Hepatic stellate cell (primary cell): ENCODE measurements around the gene GRIN3B.
A peak's percentile ranks its signal among the peaks of the same experiment; 100 is the strongest.

Experiments
- DNase-seq: peaks from one replicate; pipeline ENCODE4 v3.0.0; 2011; ENCODE audit warnings: low spot score

Gene GRIN3B

DNA sequence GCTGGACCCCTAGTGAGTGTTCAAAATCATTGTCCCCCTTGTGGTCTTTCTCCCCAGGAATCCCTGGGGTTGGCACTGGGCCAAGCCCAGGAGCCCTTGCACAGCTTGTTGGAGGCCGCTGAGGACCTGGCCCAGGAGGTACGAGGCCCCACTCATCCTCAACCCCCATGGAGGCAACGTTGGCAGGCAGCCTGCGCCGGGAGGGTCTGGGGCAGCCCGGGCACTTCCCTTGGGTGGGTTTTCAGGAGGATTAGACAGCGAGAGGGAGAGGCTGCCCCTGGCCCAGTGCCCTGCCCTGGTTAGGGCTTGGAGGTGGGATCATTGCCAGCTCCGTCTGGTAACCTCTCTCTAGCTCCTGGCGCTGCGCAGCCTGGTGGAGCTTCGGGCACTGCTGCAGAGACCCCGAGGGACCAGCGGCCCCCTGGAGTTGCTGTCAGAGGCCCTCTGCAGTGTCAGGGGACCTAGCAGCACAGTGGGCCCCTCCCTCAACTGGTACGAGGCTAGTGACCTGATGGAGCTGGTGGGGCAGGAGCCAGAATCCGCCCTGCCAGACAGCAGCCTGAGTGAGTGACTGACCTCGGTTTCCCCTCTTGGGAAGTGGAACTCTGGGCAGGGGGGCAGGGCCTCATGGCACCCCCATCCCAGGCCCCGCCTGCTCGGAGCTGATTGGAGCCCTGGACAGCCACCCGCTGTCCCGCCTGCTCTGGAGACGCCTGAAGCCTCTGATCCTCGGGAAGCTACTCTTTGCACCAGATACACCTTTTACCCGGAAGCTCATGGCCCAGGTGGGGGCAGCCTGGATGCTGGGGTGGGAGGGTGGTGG is 42.7 kb downstream of the GRIN3B start:
- peak; percentile 53 for DNase-seq

DNA sequence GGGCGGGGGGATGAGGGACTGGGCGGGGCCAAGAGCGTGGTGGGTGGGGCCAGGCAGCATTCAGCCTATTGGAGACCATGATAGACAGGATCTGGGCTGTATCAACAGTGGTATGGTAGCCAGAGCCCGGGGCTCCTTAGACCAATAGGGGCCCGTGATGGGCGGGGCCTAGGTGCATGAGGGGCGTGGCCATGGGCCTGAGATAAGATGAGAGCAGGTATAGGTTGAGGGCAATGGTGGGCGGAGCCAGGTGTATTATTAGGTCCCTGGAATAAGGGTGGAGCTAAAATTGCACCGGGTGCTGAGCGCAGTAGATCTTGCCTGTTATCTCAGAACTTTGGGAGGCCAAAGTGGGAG is 45.0 kb downstream of the GRIN3B start:
- DNase-seq, result peak; percentile 62

DNA sequence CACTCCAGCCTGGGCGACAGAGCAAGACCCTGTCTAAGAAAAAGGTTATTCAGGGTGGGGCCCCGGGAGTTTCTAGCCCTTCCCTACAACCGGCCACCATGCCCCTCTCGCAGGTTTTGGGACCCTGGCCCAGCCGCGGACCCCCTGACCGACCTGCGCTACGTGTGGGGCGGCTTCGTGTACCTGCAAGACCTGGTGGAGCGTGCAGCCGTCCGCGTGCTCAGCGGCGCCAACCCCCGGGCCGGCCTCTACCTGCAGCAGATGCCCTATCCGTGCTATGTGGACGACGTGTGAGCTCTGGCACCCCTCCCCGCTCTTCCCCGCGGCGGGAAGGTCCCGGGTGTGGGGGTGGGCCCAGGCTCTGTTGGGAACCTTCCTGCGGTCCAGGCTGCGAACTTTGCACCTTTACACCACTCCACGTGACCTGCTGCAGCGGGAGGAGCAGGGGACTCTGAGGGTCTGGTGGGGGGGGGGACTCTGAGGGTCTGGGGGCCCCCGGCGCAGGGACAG is 46.0 kb downstream of the GRIN3B start:
- no peak for DNase-seq

DNA sequence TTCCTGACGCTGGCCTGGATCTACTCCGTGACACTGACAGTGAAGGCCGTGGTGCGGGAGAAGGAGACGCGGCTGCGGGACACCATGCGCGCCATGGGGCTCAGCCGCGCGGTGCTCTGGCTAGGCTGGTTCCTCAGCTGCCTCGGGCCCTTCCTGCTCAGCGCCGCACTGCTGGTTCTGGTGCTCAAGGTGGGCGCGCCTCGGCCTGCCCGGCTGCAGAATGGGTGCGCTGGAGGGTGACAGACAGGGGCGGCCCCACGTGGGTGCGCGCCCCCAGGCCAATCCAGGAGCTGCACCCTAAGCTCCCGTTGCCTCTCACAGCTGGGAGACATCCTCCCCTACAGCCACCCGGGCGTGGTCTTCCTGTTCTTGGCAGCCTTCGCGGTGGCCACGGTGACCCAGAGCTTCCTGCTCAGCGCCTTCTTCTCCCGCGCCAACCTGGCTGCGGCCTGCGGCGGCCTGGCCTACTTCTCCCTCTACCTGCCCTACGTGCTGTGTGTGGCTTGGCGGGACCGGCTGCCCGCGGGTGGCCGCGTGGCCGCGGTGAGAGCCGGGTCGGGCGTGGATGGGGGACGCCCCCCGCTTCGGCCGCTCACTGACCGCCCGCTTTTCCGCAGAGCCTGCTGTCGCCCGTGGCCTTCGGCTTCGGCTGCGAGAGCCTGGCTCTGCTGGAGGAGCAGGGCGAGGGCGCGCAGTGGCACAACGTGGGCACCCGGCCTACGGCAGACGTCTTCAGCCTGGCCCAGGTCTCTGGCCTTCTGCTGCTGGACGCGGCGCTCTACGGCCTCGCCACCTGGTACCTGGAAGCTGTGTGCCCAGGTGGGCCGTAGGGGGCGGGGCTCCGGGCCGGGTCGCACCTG is 46.8 kb downstream of the GRIN3B start:
- DNase-seq, result no peak

DNA sequence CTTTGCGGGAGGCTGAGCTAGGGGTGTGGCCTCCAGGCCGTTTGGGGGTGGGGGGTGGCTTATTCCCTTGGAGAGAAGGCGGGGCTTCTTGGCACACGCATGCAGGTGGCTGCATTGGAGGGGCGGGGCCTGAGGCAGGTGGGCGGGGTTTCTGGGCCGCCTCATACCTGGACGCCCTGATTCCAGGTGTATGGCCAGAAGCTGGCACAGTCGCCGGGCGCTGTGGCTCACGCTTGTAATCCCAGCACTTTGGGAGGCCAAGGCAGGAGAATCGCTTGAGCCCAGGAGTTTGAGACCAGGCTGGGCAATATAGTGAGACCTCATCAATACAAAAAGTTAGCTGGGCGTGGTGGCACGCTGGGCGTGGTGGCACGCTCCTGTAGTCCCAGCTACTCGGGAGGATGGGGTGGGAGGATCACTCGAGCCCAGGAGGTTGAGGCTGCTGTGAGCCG is 47.5 kb downstream of the GRIN3B start:
- no peak for DNase-seq

DNA sequence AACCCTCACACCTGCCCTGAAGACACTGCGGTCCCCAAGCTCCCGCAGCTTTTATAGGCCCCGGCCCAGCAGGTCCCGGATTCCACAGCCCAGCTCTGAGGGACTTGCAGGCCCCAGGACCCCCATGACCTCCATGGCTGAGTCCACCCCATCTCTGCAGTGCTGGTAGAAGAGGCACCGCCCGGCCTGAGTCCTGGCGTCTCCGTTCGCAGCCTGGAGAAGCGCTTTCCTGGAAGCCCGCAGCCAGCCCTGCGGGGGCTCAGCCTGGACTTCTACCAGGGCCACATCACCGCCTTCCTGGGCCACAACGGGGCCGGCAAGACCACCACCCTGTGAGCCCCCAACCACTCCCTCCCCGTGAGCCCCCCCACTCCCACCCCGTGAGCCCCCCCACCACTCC is 48.9 kb downstream of the GRIN3B start:
- no peak for DNase-seq

DNA sequence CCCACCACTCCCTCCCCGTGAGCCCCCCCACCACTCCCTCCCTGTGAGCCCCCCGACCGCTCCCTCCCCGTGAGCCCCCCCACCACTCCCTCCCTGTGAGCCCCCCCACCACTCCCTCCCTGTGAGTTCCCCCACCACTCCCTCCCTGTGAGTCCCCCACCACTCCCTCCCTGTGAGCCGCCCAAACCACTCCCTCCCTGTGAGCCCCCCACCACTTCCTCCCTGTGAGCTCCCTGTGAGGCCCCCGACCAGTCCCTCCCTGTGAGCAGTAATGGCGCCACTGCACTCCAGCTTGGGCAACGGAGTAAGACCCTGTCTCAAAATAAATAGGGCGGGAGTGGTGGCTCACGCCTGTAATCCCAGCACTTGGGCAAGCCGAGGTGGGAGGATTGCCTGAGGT is 49.6 kb downstream of the GRIN3B start:
- no peak for DNase-seq

DNA sequence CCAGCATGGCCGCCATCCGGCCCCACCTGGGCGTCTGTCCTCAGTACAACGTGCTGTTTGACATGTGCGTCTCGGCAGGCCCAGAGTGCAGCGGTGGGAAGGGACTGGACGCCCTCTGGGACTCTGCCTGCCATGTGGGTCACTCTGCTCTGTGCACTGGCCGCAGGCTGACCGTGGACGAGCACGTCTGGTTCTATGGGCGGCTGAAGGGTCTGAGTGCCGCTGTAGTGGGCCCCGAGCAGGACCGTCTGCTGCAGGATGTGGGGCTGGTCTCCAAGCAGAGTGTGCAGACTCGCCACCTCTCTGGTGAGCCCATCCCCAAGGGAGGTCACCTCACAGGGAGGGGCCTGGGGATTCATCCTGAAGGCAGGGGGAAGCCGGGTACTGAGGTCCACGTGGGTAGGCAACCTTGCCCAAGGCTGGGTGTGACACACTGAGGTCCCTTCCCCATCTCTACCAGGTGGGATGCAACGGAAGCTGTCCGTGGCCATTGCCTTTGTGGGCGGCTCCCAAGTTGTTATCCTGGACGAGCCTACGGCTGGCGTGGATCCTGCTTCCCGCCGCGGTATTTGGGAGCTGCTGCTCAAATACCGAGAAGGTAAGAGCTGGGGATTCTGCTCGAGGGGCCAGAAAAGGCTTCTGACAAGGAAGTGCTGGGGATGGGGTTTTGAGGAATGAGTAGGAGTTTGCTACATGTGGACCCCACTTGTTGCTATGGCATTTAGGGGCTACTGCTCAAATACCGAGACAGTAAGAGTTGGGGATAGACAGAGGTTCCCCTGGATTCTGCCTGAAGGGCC is 51.0 kb downstream of the GRIN3B start:
- DNase-seq, result no peak

DNA sequence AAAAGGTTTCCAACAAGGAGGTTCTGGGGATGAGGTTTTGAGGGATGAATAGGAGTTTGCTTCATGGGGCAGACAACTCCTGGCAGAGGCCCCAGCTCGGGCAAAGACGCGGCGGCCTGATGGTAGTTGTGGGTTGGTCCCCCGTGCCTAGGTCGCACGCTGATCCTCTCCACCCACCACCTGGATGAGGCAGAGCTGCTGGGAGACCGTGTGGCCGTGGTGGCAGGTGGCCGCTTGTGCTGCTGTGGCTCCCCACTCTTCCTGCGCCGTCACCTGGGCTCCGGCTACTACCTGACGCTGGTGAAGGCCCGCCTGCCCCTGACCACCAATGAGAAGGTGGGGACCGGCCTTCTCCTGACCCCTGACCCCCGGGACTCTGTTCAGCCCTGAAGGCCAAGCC is 51.6 kb downstream of the GRIN3B start:
- no peak for DNase-seq

DNA sequence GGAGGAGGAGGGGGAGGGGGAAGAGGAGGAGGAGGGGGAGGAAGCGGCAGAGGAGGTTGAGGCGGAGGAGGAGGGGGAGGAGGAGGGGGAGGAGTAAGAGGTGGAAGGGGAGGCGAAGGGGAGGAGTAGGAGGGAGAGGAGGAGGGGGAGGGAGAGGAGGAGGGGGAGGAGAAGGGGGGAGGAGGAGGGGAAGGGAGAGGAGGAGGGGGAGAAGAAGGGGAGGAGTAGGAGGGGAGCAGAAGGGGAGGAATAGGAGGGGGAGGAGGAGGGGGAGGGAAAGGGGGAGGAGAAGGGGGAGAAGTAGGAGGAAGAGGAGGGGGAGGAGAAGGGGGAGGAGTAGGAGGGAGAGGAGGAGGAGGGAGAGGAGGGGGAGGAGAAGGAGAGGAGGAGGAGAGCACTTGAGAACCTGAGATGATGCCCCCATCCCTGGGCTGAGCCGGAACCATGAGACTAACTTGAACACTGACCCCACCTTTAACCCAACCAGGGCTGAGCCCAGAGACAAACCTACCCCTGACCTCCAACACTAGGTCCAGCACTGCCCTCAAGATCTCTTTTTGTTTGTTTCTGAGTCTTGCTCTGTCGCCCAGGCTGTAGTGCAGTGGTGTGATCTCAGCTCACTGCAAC is 52.2 kb downstream of the GRIN3B start:
- no peak for DNase-seq

DNA sequence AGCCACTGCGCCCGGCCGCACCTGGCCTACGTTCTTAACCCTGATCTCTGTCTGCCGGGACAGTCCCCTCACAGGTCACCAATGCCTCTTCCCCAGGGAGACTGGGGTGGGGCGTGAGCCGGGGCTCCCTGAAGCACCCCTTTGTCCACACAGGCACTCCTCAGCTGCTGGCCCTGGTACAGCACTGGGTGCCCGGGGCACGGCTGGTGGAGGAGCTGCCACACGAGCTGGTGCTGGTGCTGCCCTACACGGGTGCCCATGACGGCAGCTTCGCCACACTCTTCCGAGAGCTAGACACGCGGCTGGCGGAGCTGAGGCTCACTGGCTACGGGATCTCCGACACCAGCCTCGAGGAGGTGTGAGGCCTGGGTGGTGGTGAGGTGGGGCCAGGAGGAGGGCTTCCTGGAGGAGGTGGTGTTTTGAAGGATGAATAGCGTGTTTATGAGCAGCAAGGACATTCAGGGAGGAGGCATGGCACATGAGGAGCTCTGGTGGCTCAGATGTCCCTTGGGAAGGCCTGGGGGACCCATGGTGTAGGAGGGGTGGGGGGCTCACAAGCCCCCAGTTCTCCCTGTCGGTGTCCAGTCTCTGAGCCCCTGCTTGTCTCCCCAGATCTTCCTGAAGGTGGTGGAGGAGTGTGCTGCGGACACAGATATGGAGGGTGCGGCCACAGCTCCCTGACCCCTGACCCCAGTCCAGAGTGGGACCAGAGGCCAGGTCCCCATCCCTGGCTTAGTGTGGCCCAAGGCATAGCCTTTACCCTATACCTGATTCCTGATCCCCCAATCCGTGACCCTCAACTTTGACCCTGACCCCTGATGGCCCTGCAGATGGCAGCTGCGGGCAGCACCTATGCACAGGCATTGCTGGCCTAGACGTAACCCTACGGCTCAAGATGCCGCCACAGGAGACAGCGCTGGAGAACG is 53.2 kb downstream of the GRIN3B start:
- no peak for DNase-seq

DNA sequence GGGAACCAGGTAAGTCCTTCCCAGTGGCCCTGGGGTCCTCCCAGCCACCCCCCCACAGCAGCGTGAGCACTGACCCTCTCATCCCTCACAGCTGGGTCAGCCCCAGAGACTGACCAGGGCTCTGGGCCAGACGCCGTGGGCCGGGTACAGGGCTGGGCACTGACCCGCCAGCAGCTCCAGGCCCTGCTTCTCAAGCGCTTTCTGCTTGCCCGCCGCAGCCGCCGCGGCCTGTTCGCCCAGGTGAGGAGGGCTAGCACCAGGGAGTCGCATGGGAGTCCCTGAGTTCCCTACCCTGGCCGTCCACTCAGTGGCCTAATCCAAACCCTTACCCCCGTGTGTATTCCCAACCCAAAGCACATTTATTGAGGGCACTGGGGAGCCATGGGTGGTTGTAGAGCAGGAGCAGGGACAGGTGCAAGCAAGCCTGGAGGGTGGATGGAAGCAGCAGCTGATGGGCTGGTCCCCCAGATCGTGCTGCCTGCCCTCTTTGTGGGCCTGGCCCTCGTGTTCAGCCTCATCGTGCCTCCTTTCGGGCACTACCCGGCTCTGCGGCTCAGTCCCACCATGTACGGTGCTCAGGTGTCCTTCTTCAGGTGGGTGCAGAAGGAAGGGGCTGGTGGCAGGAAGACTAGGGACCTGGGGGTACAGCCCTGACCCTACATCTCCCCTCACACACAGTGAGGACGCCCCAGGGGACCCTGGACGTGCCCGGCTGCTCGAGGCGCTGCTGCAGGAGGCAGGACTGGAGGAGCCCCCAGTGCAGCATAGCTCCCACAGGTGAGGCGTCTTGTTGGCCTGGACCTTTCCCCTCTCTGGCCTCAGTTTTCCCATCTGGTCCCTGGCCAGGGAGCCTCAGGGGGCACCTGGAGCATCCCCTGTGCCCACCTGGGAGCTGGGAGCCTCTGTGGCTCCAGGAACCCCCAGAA is 54.1 kb downstream of the GRIN3B start:
- DNase-seq, result no peak

DNA sequence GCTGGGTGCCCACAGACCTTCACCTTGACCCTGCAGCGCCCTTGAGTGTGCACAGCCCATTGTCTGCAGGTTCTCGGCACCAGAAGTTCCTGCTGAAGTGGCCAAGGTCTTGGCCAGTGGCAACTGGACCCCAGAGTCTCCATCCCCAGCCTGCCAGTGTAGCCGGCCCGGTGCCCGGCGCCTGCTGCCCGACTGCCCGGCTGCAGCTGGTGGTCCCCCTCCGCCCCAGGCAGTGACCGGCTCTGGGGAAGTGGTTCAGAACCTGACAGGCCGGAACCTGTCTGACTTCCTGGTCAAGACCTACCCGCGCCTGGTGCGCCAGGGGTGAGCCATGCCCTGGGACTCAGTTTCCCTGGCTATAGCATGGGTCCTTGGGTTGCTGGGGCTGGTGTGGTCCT is 54.8 kb downstream of the GRIN3B start:
- no peak for DNase-seq

DNA sequence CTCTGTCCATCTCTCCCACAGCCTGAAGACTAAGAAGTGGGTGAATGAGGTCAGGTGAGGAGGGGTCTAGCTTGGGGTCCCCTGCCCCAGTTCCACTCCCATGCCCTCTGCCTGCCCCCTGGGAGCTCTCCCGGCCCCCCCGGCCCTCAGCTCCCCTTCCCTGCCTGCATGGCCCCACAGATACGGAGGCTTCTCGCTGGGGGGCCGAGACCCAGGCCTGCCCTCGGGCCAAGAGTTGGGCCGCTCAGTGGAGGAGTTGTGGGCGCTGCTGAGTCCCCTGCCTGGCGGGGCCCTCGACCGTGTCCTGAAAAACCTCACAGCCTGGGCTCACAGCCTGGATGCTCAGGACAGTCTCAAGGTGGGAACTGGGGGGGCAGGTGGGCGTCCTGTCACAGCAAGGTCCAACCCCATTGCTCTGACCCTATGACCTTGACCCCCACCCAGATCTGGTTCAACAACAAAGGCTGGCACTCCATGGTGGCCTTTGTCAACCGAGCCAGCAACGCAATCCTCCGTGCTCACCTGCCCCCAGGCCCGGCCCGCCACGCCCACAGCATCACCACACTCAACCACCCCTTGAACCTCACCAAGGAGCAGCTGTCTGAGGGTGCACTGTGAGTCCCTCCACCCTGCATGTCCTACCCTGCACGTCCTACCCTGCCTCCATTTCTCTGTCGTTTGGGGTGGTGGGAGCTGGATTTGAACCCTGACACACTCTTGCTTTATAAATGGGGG is 55.8 kb downstream of the GRIN3B start:
- no peak for DNase-seq

DNA sequence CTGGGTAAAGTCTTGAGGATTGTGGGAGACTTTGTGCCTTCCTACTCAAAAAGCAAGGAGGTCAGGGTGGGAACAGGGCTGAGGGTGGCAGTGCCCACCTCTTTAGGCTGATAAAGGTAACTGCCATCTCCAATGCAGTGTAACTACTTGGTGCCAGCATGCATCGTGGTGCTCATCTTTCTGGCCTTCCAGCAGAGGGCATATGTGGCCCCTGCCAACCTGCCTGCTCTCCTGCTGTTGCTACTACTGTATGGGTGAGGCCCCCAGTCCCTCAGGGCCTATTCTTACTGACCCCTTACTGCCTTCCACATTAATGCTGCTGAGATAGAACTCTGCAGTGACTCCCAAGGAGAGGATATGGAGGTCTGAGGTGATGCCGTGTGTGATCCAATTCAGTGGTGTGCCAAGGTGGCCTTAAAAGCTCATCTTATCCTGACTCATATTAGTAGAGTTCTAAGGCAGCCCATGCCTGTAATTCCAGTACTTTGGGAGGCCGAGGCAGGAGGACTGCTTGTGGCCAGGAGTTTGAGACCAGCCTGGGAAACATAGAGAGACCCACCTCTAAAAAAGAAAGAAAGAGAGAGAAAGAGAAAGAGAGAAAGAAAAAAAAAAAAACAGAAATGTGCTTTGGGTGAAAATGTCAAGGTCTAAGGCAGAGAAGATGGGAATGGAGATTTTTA is 57.1 kb downstream of the GRIN3B start:
- DNase-seq, result no peak

DNA sequence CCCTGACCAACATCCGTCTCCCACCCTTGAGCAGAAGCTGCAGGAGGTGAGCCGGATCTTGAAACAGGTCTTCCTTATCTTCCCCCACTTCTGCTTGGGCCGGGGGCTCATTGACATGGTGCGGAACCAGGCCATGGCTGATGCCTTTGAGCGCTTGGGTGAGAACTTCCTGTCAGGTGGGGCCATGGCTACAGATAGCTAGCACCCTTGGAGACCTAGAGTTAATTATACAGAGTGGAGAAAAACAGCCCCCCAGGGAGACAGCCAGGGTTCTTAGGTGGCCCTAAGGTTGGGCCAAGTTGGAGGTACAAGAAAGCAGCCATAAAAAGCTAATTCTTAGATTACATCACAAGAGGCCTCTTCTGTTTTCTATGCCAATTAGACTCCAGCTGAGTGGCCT is 57.9 kb downstream of the GRIN3B start:
- DNase-seq, result no peak
